ENCODE measurements around the gene HDAC4. TPM values are rescaled to one million over a fixed set of nuclear protein-coding genes. Genes with fewer than 3 reads are reported as not detected.

The HDAC4 gene
- polyA plus RNA-seq, 1 donor (not counting 4 experiments of a cell fraction or from before 2014, with no cell fraction given) = 2.9 TPM

GRCh38 chr2:239144713-239144999 is 256.2 kb downstream of the HDAC4 start:
- Histone ChIP-seq H3K9ac (ENCODE audit: control insufficient read depth, extremely low read depth, insufficient read depth, low read length) (no peak overlapping the region), H3K36me3 (ENCODE audit: control insufficient read depth in 2 of 2, extremely low read depth in 1 of 2, insufficient read depth in 2 of 2, low read length in 2 of 2) (peaks cover 0 to 5% of the 10 kb centered on the region in 2 experiments), H3K27ac (ENCODE audit: control insufficient read depth, insufficient read depth, low read length) (no peak overlapping the region), H3K4me3 (ENCODE audit: control insufficient read depth in 2 of 3, extremely low read depth in 1 of 3, insufficient read depth in 2 of 3, low read depth in 1 of 3, low read length in 3 of 3) (no peak overlapping the region), H3K27me3 (ENCODE audit: control insufficient read depth, extremely low read depth, insufficient read depth, low read length) (no peaks in the 10 kb centered on the region), H3K79me2 (ENCODE audit: control insufficient read depth, insufficient read depth, low read length) (no peaks in the 10 kb centered on the region), H3K9me3 (ENCODE audit: control insufficient read depth, low read depth, low read length) (no peaks in the 10 kb centered on the region), H3K4me2 (ENCODE audit: control insufficient read depth, extremely low read depth, insufficient read depth, low read depth, low read length) (no peak overlapping the region), H3K9me1 (ENCODE audit: control insufficient read depth, extremely low read depth, insufficient read depth, low read length) (no peaks in the 10 kb centered on the region), H4K20me1 (ENCODE audit: control insufficient read depth, extremely low read depth, insufficient read depth, low read length) (no peaks in the 10 kb centered on the region), H3K4me1 (ENCODE audit: control insufficient read depth, extremely low read depth, insufficient read depth, low read length) (no peaks in the 10 kb centered on the region), H2AFZ (ENCODE audit: control insufficient read depth, low read length) (no peak overlapping the region)
- no peak for FAIRE-seq
- dilution Hi-C loops (cut with MboI; ENCODE audit: extremely low pct_ligation_motif_present, low sequenced_read_pairs) = no loop called here
- DNase-seq (ENCODE audit: low read depth, low spot score) = no peak
- TF ChIP-seq EZH2 (IDR thresholded peaks at IDR 0.05; ENCODE audit: low read length) = no peak
- TF ChIP-seq CTCF (optimal IDR thresholded peaks at IDR 0.05 in 1 of 3, IDR thresholded peaks at IDR 0.05 in 1 of 3, conservative IDR thresholded peaks at IDR 0.05 in 1 of 3; ENCODE audit: extremely low read depth in 1 of 3, insufficient read depth in 2 of 3, low read length in 3 of 3) = no peak

GRCh38 chr2:239143858-239144712 is 256.7 kb downstream of the HDAC4 start:
- no peaks in the 10 kb centered on the region for H3K9me3 ChIP-seq (ENCODE audit: control insufficient read depth, low read depth, low read length)
- no peak overlapping the region for H3K9ac ChIP-seq (ENCODE audit: control insufficient read depth, extremely low read depth, insufficient read depth, low read length)
- dilution Hi-C loops (cut with MboI; ENCODE audit: extremely low pct_ligation_motif_present, low sequenced_read_pairs) = no loop called here
- no peaks in the 10 kb centered on the region for H3K27me3 ChIP-seq (ENCODE audit: control insufficient read depth, extremely low read depth, insufficient read depth, low read length)
- no peak overlapping the region for H3K4me2 ChIP-seq (ENCODE audit: control insufficient read depth, extremely low read depth, insufficient read depth, low read depth, low read length)
- no peaks in the 10 kb centered on the region for H4K20me1 ChIP-seq (ENCODE audit: control insufficient read depth, extremely low read depth, insufficient read depth, low read length)
- FAIRE-seq = no peak
- H2AFZ ChIP-seq (ENCODE audit: control insufficient read depth, low read length) = no peak overlapping the region
- H3K4me3 ChIP-seq (ENCODE audit: control insufficient read depth in 2 of 3, extremely low read depth in 1 of 3, insufficient read depth in 2 of 3, low read depth in 1 of 3, low read length in 3 of 3) = no peak overlapping the region
- no peak for TF ChIP-seq EZH2 (IDR thresholded peaks at IDR 0.05; ENCODE audit: low read length)
- TF ChIP-seq CTCF (optimal IDR thresholded peaks at IDR 0.05 in 1 of 3, IDR thresholded peaks at IDR 0.05 in 1 of 3, conservative IDR thresholded peaks at IDR 0.05 in 1 of 3; ENCODE audit: extremely low read depth in 1 of 3, insufficient read depth in 2 of 3, low read length in 3 of 3) = peak; percentile 40 to 72 (median 69)
- H3K27ac ChIP-seq (ENCODE audit: control insufficient read depth, insufficient read depth, low read length) = no peak overlapping the region
- no peaks in the 10 kb centered on the region for H3K79me2 ChIP-seq (ENCODE audit: control insufficient read depth, insufficient read depth, low read length)
- H3K9me1 ChIP-seq (ENCODE audit: control insufficient read depth, extremely low read depth, insufficient read depth, low read length) = no peaks in the 10 kb centered on the region
- no peaks in the 10 kb centered on the region for H3K4me1 ChIP-seq (ENCODE audit: control insufficient read depth, extremely low read depth, insufficient read depth, low read length)
- no peak for DNase-seq (ENCODE audit: low read depth, low spot score)
- H3K36me3 ChIP-seq (ENCODE audit: control insufficient read depth in 2 of 2, extremely low read depth in 1 of 2, insufficient read depth in 2 of 2, low read length in 2 of 2) = peaks cover 0 to 9% of the 10 kb centered on the region in 2 experiments
